WTC11 (cell line): ENCODE results near the gene PMFBP1. TPM values are rescaled to one million over a fixed set of nuclear protein-coding genes. Genes with fewer than 3 reads are reported as not detected.

ENCODE experiments used
- ATAC-seq: fragments of 200-7000 bp; cut with Tn5 transposase; 2 replicates; pipeline ENCODE4 v1.10.0; 2021; ENCODE audit warnings: mild to moderate bottlenecking, moderate library complexity
- CTCF ChIA-PET: fragments of 300-600 bp; sonication (Branson Sonifier 250); formaldehyde crosslinking; loops from one replicate; lab custom pipeline; 2021; ENCODE audit warnings: antibody characterized with exemption; lab: Charles Lee
- POLR2A ChIA-PET: fragments of 350-600 bp; sonication (Branson Sonifier 250); formaldehyde crosslinking; loops from one replicate; lab custom pipeline; 2021; ENCODE audit warnings: antibody characterized with exemption; lab: Charles Lee
- DNase-seq: peaks from one replicate; pipeline ENCODE4 v3.0.0; 2021; ENCODE audit warnings: low spot score
- H3K27ac Mint-ChIP-seq: 2 replicates; pipeline ENCODE4 v1.8.0; 2021; ENCODE audit warnings: mixed read lengths
- H3K27me3 Mint-ChIP-seq: 2 replicates; pipeline ENCODE4 v1.8.0; 2021; ENCODE audit warnings: low read depth, mild to moderate bottlenecking, moderate library complexity, mixed read lengths
- H3K36me3 Mint-ChIP-seq: 2 replicates; pipeline ENCODE4 v1.8.0; 2021; ENCODE audit warnings: mixed read lengths
- H3K4me1 Mint-ChIP-seq: 2 replicates; pipeline ENCODE4 v1.8.0; 2022; ENCODE audit warnings: mixed read lengths
- H3K4me3 Mint-ChIP-seq: 2 replicates; pipeline ENCODE4 v1.8.0; 2021; ENCODE audit warnings: mild to moderate bottlenecking, moderate library complexity, mixed read lengths
- H3K9me3 Mint-ChIP-seq: 2 replicates; pipeline ENCODE4 v1.8.0; 2021; ENCODE audit warnings: mixed read lengths
- CDX4 ChIP-seq: fragments of 250-450 bp; sonication (Bioruptor Pico); IDR thresholded peaks from 2 replicates; pipeline ENCODE4 v1.9.0; 2021; ENCODE audit warnings: moderate library complexity, mild to moderate bottlenecking, inconsistent platforms, borderline replicate concordance
- ELF4 ChIP-seq: sonication (generic); formaldehyde crosslinking; IDR thresholded peaks from 2 replicates; pipeline ENCODE4 v1.8.1; 2022; ENCODE audit warnings: low read depth, mild to moderate bottlenecking, moderate library complexity, missing genetic modification reagents
- EMX1 ChIP-seq: fragments of 250-450 bp; sonication (Bioruptor Pico); IDR thresholded peaks from 2 replicates; pipeline ENCODE4 v1.8.0; 2021; ENCODE audit warnings: mild to moderate bottlenecking
- ERG ChIP-seq: fragments of 250-450 bp; sonication (Bioruptor Pico); IDR thresholded peaks from 2 replicates; pipeline ENCODE4 v1.8.0; 2021; ENCODE audit warnings: mild to moderate bottlenecking
- FOXJ3 ChIP-seq: sonication (generic); formaldehyde crosslinking; IDR thresholded peaks from 2 replicates; pipeline ENCODE4 v1.9.0; 2021; ENCODE audit warnings: missing genetic modification reagents, mild to moderate bottlenecking, borderline replicate concordance
- IRF1 ChIP-seq: sonication (generic); formaldehyde crosslinking; IDR thresholded peaks from 2 replicates; pipeline ENCODE4 v1.8.0; 2023; ENCODE audit warnings: missing genetic modification reagents
- NR1H2 ChIP-seq: sonication (generic); formaldehyde crosslinking; IDR thresholded peaks from 2 replicates; pipeline ENCODE4 v1.9.0; 2021; ENCODE audit warnings: mild to moderate bottlenecking, moderate library complexity, missing genetic modification reagents
- NR2C2 ChIP-seq: sonication (generic); formaldehyde crosslinking; IDR thresholded peaks from 2 replicates; pipeline ENCODE4 v1.8.0; 2022; ENCODE audit warnings: mild to moderate bottlenecking, missing genetic modification reagents
- USF2 ChIP-seq: sonication (generic); formaldehyde crosslinking; IDR thresholded peaks from 2 replicates; pipeline ENCODE4 v1.8.1; 2023; ENCODE audit warnings: mild to moderate bottlenecking, missing genetic modification reagents, moderate library complexity
- ZNF121 ChIP-seq: sonication (generic); formaldehyde crosslinking; IDR thresholded peaks from 2 replicates; pipeline ENCODE4 v1.8.0; 2023; ENCODE audit warnings: missing genetic modification reagents
- ZNF138 ChIP-seq: sonication (generic); formaldehyde crosslinking; conservative IDR thresholded peaks from 2 replicates; pipeline ENCODE4 v1.8.1; 2022; ENCODE audit warnings: mild to moderate bottlenecking, moderate library complexity, missing genetic modification reagents
- ZNF232 ChIP-seq: sonication (generic); formaldehyde crosslinking; IDR thresholded peaks from 2 replicates; pipeline ENCODE4 v1.8.0; 2022; ENCODE audit warnings: mild to moderate bottlenecking, missing genetic modification reagents
- ZNF281 ChIP-seq: sonication (generic); formaldehyde crosslinking; IDR thresholded peaks from 2 replicates; pipeline ENCODE4 v1.8.0; 2023; ENCODE audit warnings: mild to moderate bottlenecking, missing genetic modification reagents
- ZNF416 ChIP-seq: fragments of 250-450 bp; sonication (Bioruptor Pico); IDR thresholded peaks from 2 replicates; pipeline ENCODE4 v1.9.0; 2021; ENCODE audit warnings: mild to moderate bottlenecking, inconsistent platforms
- ZNF532 ChIP-seq: fragments of 250-450 bp; sonication (Bioruptor Pico); IDR thresholded peaks from 2 replicates; pipeline ENCODE4 v1.9.0; 2021; ENCODE audit warnings: mild to moderate bottlenecking, borderline replicate concordance
- total RNA-seq: library from RNA; stranded (reverse); gene quantifications from 3 replicates; pipeline ENCODE4 v1.2.3, GENCODE V29; 2021

PMFBP1 gene
- total RNA-seq, 1 experiment from 2014 or later: 1.9 TPM

- TF ChIP-seq ZNF281 (CRISPR knock-in tag) (no peak), CDX4 (CRISPR knock-in tag) (no peak), ZNF232 (CRISPR knock-in tag) (no peak), ZNF416 (CRISPR knock-in tag) (no peak), ERG (no peak)
These were observed 9.8 kb downstream of the PMFBP1 start (continued) for GRCh38 chr16:72162105-72162692.

- CTCF ChIA-PET: no interaction called here
- peaks cover 4% of the 10 kb centered on the region for H3K36me3 Mint-ChIP-seq
- POLR2A ChIA-PET: no interaction called here
- H3K27ac Mint-ChIP-seq: no peak overlapping the region
- peaks cover 8% of the 10 kb centered on the region for H3K9me3 Mint-ChIP-seq
- DNase-seq (no peak), ATAC-seq (no peak)
- peaks cover 14% of the 10 kb centered on the region for H3K4me1 Mint-ChIP-seq
- peaks cover 18% of the 10 kb centered on the region for H3K27me3 Mint-ChIP-seq
- TF ChIP-seq ZNF416 (CRISPR knock-in tag) (no peak), ZNF532 (CRISPR knock-in tag) (no peak), NR1H2 (CRISPR knock-in tag) (no peak), USF2 (CRISPR knock-in tag) (no peak), IRF1 (no peak), EMX1 (CRISPR knock-in tag) (no peak), ZNF121 (CRISPR knock-in tag) (no peak), ELF4 (CRISPR knock-in tag) (no peak), CDX4 (CRISPR knock-in tag) (no peak), FOXJ3 (CRISPR knock-in tag) (no peak), NR2C2 (CRISPR knock-in tag) (no peak), ZNF138 (CRISPR knock-in tag) (no peak)
- no peak overlapping the region for H3K4me3 Mint-ChIP-seq
These were observed 12.2 kb downstream of the PMFBP1 start for GRCh38 chr16:72159801-72160200.
